MM.1S (cell line): ENCODE measurements around the gene DNAL1.

Source experiments
- DNase-seq: peaks from one replicate; pipeline ENCODE4 v3.0.0-alpha.2; 2015
- H2AFZ ChIP-seq: fragments of 300-600 bp; sonication (generic); 2 replicates; pipeline ENCODE4 v1.6.0; 2016; ENCODE audit warnings: antibody characterized with exemption, low read length
- H3F3A ChIP-seq: fragments of 300-600 bp; sonication (generic); 2 replicates; pipeline ENCODE4 v1.6.1; 2016; ENCODE audit warnings: mild to moderate bottlenecking, antibody characterized with exemption, low read length, moderate library complexity, mixed read lengths; ENCODE audit not compliant: insufficient read depth
- H3K27ac ChIP-seq: fragments of 300-600 bp; sonication (generic); 2 replicates; pipeline ENCODE4 v1.5.1; 2016; ENCODE audit warnings: mild to moderate bottlenecking, low read length
- H3K27me3 ChIP-seq: fragments of 300-600 bp; sonication (generic); replicated peaks from 2 replicates; pipeline ENCODE4 v1.6.0; 2016; ENCODE audit warnings: low read length; ENCODE audit not compliant: insufficient read depth
- H3K36me3 ChIP-seq: fragments of 300-600 bp; sonication (generic); replicated peaks from 2 replicates; pipeline ENCODE4 v1.6.1; 2016; ENCODE audit warnings: mild to moderate bottlenecking, low read length, mixed read lengths; ENCODE audit not compliant: insufficient read depth
- H3K4me1 ChIP-seq: fragments of 300-600 bp; sonication (generic); 2 replicates; pipeline ENCODE4 v1.6.1; 2016; ENCODE audit warnings: low read length, mixed read lengths
- H3K4me2 ChIP-seq: fragments of 300-600 bp; sonication (generic); 2 replicates; pipeline ENCODE4 v1.6.0; 2016; ENCODE audit warnings: low read depth, low read length
- H3K4me3 ChIP-seq: fragments of 300-600 bp; sonication (generic); 2 replicates; pipeline ENCODE4 v1.5.1; 2016; ENCODE audit warnings: low read length, mixed read lengths
- H3K79me2 ChIP-seq: fragments of 300-600 bp; sonication (generic); 2 replicates; pipeline ENCODE4 v1.6.1; 2016; ENCODE audit warnings: mixed run types, low read length, mixed read lengths
- H3K9ac ChIP-seq: fragments of 300-600 bp; sonication (generic); 2 replicates; pipeline ENCODE4 v1.6.1; 2016; ENCODE audit warnings: low read length, mixed read lengths
- H3K9me2 ChIP-seq: fragments of 300-600 bp; sonication (generic); replicated peaks from 2 replicates; pipeline ENCODE4 v1.6.1; 2016; ENCODE audit warnings: mild to moderate bottlenecking, low read length, mixed read lengths; ENCODE audit not compliant: insufficient read depth
- H3K9me3 ChIP-seq: fragments of 300-600 bp; sonication (generic); replicated peaks from 2 replicates; pipeline ENCODE4 v1.6.1; 2016; ENCODE audit warnings: mild to moderate bottlenecking, low read length, mixed read lengths; ENCODE audit not compliant: insufficient read depth
- H4K20me1 ChIP-seq: fragments of 300-600 bp; sonication (generic); 2 replicates; pipeline ENCODE4 v1.6.1; 2016; ENCODE audit warnings: mild to moderate bottlenecking, low read length, moderate library complexity, mixed read lengths; ENCODE audit not compliant: insufficient read depth
- CTCF ChIP-seq: fragments of 300-600 bp; sonication (generic); IDR thresholded peaks from 2 replicates; pipeline ENCODE4 v1.5.1; 2016; ENCODE audit warnings: antibody characterized with exemption, low read length, mixed read lengths
- EZH2 ChIP-seq: fragments of 300-600 bp; sonication (generic); optimal IDR thresholded peaks from 2 replicates; pipeline ENCODE3; 2017; ENCODE audit warnings: low read depth, mild to moderate bottlenecking, antibody characterized with exemption, low read length, mixed read lengths
- EZH2phosphoT487 ChIP-seq: fragments of 300-600 bp; sonication (generic); IDR thresholded peaks from 2 replicates; pipeline ENCODE4 v1.6.1; 2018; ENCODE audit warnings: antibody characterized with exemption, low read length

The DNAL1 gene

GRCh38 chr14:73723406-73723796 is 78.6 kb downstream of the DNAL1 start:
- Histone ChIP-seq H3K79me2 (0 out of 2 replicates have a peak, but pooled peaks cover 3% of the 10 kb centered on the region), H3K9ac (no peak overlapping the region), H3K27ac (no peak overlapping the region), H3K4me1 (no peaks in the 10 kb centered on the region), H3K9me2 (no peaks in the 10 kb centered on the region), H3F3A (no peaks in the 10 kb centered on the region), H4K20me1 (no peaks in the 10 kb centered on the region), H2AFZ (no peak overlapping the region), H3K4me2 (no peak overlapping the region), H3K27me3 (no peaks in the 10 kb centered on the region), H3K36me3 (no peaks in the 10 kb centered on the region), H3K9me3 (no peaks in the 10 kb centered on the region), H3K4me3 (no peak overlapping the region)
- TF ChIP-seq EZH2phosphoT487 (no peak), EZH2 (no peak), CTCF (no peak)
- no peak for DNase-seq

DNA sequence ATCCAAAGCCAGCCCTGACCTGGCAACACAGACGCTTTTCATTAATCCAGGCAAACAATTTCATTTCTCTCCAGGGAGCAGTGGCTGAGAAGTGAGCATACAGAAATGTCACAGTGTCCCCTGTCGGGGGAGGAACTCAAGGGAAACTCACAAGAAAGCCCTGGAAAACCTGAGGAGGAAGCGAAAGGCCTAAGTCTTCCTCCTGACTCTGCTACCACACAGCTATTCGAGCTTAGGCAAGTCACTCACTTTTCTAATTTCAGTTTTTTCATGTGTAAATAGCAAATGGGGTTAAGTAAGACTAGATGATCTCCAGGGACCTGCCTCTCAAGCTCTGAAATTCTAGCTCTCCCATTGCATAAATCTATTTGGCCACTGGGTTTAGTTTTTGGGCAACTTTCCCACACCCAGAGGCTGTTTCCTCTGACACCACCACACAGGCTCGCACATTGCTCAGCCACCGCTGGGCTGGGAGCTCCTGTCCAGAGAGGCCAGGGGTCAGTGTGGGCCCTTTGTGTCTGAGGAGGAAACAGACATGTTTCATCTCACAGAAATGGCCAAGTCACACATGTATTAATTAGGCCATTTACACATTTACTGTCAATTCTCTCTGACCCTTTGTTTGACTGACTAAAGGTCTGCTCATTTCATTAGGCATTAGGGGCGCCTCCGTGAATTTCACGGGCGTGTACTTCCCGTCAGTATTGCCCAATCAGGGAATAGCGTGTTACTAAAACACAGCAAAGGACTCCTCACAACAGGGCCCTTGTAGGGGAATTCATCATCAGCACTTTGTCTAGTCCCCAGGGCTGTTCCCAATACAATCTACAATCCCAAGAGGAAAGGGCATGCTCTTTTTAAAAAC is 79.2 kb downstream of the DNAL1 start:
- H3K27ac ChIP-seq = no peak overlapping the region
- H3K36me3 ChIP-seq = no peaks in the 10 kb centered on the region
- no peak overlapping the region for H3K4me3 ChIP-seq
- H3K9me3 ChIP-seq = no peaks in the 10 kb centered on the region
- no peak overlapping the region for H3K9ac ChIP-seq
- no peaks in the 10 kb centered on the region for H3K9me2 ChIP-seq
- no peaks in the 10 kb centered on the region for H3F3A ChIP-seq
- no peaks in the 10 kb centered on the region for H3K4me1 ChIP-seq
- no peak for DNase-seq
- no peaks in the 10 kb centered on the region for H3K27me3 ChIP-seq
- no peak overlapping the region for H2AFZ ChIP-seq
- 0 out of 2 replicates have a peak, but pooled peaks cover 6% of the 10 kb centered on the region for H3K79me2 ChIP-seq
- no peak for TF ChIP-seq CTCF
- TF ChIP-seq EZH2 = no peak
- TF ChIP-seq EZH2phosphoT487 = no peak
- no peak overlapping the region for H3K4me2 ChIP-seq
- no peaks in the 10 kb centered on the region for H4K20me1 ChIP-seq

DNA sequence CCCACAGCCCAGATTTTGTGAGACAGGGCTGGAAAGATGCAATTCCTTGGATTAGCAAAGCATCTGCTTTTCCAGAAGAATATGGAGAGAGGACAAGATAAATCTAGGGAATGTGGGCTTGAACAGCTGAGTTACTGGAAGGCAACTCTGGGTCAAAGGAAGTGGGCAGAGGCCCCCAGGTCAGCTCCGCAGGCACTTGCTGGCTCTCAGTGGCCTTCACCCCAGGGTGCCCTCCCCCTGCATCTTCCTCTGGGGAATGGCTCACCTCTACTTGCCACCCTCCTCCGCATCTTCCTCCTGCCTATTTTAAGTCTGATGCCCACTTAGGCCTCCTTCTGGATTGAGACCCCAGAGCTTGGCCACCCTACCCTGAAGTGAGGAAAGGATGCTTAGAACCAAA is 79.9 kb downstream of the DNAL1 start:
- Histone ChIP-seq H3K36me3 (no peaks in the 10 kb centered on the region), H3K27me3 (no peaks in the 10 kb centered on the region)

More for the DNA sequence above, 79.9 kb downstream of the DNAL1 start:
- no peaks in the 10 kb centered on the region for H3K9me2 ChIP-seq
- TF ChIP-seq EZH2 (no peak), CTCF (no peak), EZH2phosphoT487 (no peak)
- H3K4me1 ChIP-seq = no peaks in the 10 kb centered on the region
- no peak overlapping the region for H3K4me3 ChIP-seq
- no peaks in the 10 kb centered on the region for H4K20me1 ChIP-seq
- H3K79me2 ChIP-seq = 0 out of 2 replicates have a peak, but pooled peaks cover 6% of the 10 kb centered on the region
- no peaks in the 10 kb centered on the region for H3K9me3 ChIP-seq
- H3K27ac ChIP-seq = no peak overlapping the region
- no peak overlapping the region for H2AFZ ChIP-seq
- no peak for DNase-seq
- no peaks in the 10 kb centered on the region for H3F3A ChIP-seq
- H3K9ac ChIP-seq = no peak overlapping the region
- H3K4me2 ChIP-seq = no peak overlapping the region
